ENCODE measurements around the gene VSIG10.
A peak's percentile ranks its signal among the peaks of the same experiment; 100 is the strongest.

The VSIG10 gene

DNA sequence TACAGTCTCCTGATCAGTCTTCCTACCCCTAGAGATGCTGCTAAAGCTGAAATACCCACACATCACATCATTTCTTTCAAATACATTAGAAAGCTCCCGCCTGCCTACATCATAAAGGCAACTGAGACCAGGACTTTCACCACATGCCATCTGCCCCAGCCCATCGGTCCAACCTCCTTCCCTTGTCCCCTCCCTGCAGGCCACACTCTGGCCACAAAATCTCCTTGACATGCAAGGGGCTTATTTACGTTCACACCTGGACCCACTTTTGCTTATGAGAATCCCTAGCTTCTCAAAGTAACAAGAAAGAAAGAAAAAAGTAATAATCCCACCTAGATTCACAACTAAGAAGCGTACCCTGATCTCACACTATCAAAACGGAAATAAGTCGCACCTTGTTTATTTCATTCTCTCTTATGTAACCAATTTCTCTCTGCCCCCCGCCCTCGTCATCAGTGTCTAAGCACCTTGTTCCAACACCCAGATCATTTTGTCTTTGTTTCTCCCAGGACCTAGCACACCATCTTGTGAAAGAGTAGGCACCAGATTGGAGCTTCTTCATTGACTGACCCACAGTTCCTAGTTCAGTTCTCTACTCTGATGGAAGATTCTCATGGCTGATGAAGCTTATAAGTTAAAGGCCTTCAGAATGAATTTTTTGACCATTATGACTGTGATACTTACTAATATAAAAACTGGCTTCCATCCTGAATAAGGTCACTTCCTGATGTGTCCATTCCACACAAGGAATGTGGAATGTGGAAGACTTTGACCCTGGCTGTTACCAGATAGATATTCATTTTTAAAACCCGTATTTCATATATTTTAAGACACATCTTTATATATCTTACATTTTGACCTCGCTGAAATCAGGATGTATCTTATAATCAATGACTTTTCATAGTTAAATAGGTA lies 50.5 kb downstream of the VSIG10 start:
- peak overlapping the region; percentile 21 to 49 (median 35) for H3K9ac ChIP-seq (ENCODE audit: low read length in 5 of 5)
- peaks cover 10 to 37% (median 34%) of the 10 kb centered on the region in 5 donors for H3K4me1 ChIP-seq (ENCODE audit: control insufficient read depth in 5 of 5, insufficient read depth in 5 of 5, low read length in 5 of 5)
- peaks cover 2 to 25% (median 15%) of the 10 kb centered on the region in 5 donors for H3K36me3 ChIP-seq (ENCODE audit: control insufficient read depth in 5 of 5, insufficient read depth in 5 of 5, low read length in 5 of 5)
- peak overlapping the region in 2 of 5 donors; percentile 6 to 23 for H3K4me3 ChIP-seq (ENCODE audit: low read depth in 1 of 5, low read length in 5 of 5)
- H3K9me3 ChIP-seq (ENCODE audit: control insufficient read depth in 5 of 5, low read length in 5 of 5) = no peaks in the 10 kb centered on the region
- H3K27ac ChIP-seq (ENCODE audit: low read depth, low read length) = peak overlapping the region; percentile 94
- no peaks in the 10 kb centered on the region for H3K27me3 ChIP-seq (ENCODE audit: control insufficient read depth in 5 of 5, insufficient read depth in 4 of 5, low read length in 5 of 5)

DNA sequence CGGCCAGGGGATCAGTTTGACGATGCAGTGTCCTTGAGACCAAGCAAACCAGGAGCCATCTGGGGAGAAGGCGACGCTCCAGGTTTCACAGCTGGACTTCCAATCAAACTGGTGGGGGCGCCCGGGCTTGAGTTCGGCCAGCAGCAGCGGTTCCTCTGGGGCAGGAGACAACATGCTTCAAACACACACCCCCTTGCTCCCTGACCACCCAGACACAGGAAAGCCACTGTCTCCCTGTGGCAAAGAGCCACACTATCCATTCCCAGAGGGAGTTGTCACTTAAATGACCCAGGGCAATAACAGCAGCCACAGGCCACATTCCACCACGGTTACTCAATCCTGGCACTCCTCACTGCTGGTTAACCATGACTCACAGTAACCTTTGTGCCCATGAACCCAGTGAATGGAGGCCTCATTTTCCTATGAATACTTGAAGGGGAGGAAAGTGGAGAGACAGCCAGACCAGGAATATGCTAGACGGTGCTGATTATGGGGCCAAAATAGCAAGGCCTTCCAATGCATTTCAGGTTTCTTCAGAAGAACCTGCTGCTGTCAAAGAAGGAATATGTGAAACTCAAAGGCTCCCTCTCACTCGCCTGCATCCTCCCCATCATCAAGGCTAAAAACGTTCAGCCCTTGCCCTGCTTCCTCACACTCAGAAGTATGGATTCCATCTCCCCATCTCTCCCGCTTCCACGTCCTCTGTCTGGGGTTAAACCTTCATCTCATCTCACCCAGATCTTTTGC lies 51.3 kb downstream of the VSIG10 start:
- H3K36me3 ChIP-seq (ENCODE audit: control insufficient read depth in 5 of 5, insufficient read depth in 5 of 5, low read length in 5 of 5) = peaks cover 2 to 31% (median 18%) of the 10 kb centered on the region in 5 donors
- H3K9me3 ChIP-seq (ENCODE audit: control insufficient read depth in 5 of 5, low read length in 5 of 5) = no peaks in the 10 kb centered on the region
- peak overlapping the region; percentile 94 for H3K27ac ChIP-seq (ENCODE audit: low read depth, low read length)
- peak overlapping the region in 2 of 5 donors; percentile 6 to 23 for H3K4me3 ChIP-seq (ENCODE audit: low read depth in 1 of 5, low read length in 5 of 5)
- no peaks in the 10 kb centered on the region for H3K27me3 ChIP-seq (ENCODE audit: control insufficient read depth in 5 of 5, insufficient read depth in 4 of 5, low read length in 5 of 5)
- H3K9ac ChIP-seq (ENCODE audit: low read length in 5 of 5) = peak overlapping the region; percentile 22 to 49 (median 39)
- peaks cover 10 to 37% (median 34%) of the 10 kb centered on the region in 5 donors for H3K4me1 ChIP-seq (ENCODE audit: control insufficient read depth in 5 of 5, insufficient read depth in 5 of 5, low read length in 5 of 5)

DNA sequence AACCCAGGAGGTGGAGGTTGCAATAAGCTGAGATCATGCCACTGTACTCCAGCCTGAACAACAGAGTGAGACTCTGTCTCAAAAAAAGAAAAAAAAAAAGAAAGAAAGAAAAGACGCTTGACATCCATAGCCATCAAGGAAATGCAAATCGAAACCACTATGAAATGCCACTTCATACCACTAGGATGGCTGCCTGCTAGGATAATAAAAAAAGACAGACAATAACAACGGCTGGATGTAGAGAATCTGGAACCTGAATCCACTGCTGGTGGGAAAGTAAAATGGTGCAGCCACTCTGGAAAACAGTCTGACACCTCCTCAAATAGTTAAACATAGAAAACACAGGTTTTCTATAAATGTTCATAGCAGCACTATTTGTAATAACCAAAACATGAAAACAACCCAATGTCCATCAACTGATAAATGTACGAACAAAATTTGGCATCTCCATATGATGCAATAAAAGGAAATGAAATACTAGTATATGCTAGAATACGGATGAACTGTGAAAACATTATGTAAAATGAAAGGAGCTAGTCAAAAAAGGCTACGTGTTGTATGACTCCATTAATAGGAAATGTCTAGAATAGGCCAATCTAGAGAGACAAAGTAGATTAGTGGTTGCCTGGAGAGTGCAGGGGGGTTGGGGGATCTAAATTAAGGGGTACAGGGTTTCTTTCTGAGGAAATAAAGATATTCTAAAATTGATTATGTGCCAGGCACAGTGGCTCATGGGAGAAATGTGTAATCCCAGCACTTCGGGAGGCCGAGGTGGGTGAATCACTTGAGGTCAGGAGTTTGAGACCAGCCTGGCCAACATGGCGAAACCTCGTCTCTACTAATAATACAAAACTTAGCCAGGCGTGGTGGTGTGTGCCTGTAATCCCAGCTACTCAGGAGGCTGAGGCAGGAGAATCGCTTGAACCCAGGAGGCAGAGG lies 52.6 kb downstream of the VSIG10 start:
- H3K9me3 ChIP-seq (ENCODE audit: control insufficient read depth in 5 of 5, low read length in 5 of 5) = no peaks in the 10 kb centered on the region
- H3K4me3 ChIP-seq (ENCODE audit: low read depth in 1 of 5, low read length in 5 of 5) = no peak overlapping the region
- peaks cover 10 to 33% (median 31%) of the 10 kb centered on the region in 5 donors for H3K4me1 ChIP-seq (ENCODE audit: control insufficient read depth in 5 of 5, insufficient read depth in 5 of 5, low read length in 5 of 5)
- H3K9ac ChIP-seq (ENCODE audit: low read length in 5 of 5) = peak overlapping the region in 1 of 5 donors; percentile 48
- no peaks in the 10 kb centered on the region for H3K27me3 ChIP-seq (ENCODE audit: control insufficient read depth in 5 of 5, insufficient read depth in 4 of 5, low read length in 5 of 5)
- H3K27ac ChIP-seq (ENCODE audit: low read depth, low read length) = peak overlapping the region; percentile 94
- H3K36me3 ChIP-seq (ENCODE audit: control insufficient read depth in 5 of 5, insufficient read depth in 5 of 5, low read length in 5 of 5) = peaks cover 2 to 31% (median 18%) of the 10 kb centered on the region in 5 donors

DNA sequence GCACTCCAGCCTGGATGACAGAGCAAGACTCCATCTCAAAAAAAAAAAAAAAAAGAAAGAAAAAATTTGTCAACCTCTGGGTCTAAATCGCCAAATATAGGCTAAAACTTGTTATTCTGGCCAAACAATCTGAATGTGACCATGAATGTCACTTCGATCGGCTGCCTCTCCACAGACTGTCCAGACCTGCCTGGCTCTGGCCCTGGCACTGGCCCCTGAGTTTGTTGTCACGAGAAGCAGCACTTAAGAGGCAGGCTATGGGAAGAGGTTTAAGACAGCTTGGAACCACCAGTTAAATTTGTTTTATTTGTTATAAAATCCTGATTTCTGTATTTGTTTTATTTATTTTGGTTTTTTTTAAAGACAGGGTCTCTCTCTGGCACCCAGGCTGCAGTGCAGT lies 57.4 kb downstream of the VSIG10 start:
- peaks cover 0 to 4% (median 0%) of the 10 kb centered on the region in 5 donors for H3K4me1 ChIP-seq (ENCODE audit: control insufficient read depth in 5 of 5, insufficient read depth in 5 of 5, low read length in 5 of 5)
- no peak overlapping the region for H3K9ac ChIP-seq (ENCODE audit: low read length in 5 of 5)
- H3K27ac ChIP-seq (ENCODE audit: low read depth, low read length) = no peak overlapping the region
- H3K4me3 ChIP-seq (ENCODE audit: low read depth in 1 of 5, low read length in 5 of 5) = no peak overlapping the region
- H3K9me3 ChIP-seq (ENCODE audit: control insufficient read depth in 5 of 5, low read length in 5 of 5) = no peaks in the 10 kb centered on the region
- H3K36me3 ChIP-seq (ENCODE audit: control insufficient read depth in 5 of 5, insufficient read depth in 5 of 5, low read length in 5 of 5) = peaks cover 14 to 53% (median 47%) of the 10 kb centered on the region in 5 donors
- no peaks in the 10 kb centered on the region for H3K27me3 ChIP-seq (ENCODE audit: control insufficient read depth in 5 of 5, insufficient read depth in 4 of 5, low read length in 5 of 5)

DNA sequence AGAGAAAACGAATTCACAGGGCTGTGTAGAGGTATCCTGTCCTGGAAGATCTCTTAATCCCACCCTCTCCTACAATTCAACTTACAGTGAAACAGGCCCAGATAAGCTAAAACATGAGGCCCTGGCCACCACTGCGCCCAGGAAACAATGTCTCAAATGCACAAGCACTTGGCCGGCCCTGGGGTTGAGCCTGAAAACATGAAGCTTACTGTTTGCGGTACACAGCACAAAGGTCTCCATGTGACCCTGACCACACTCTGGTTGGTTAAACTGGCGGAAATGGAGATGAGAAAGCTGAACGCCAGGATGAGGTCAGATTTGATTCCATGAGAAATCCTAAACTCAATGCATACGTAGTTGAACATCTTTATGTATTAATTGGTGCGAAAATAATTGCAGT lies 59.2 kb downstream of the VSIG10 start:
- Histone ChIP-seq H3K27ac (ENCODE audit: low read depth, low read length) (no peak overlapping the region), H3K9me3 (ENCODE audit: control insufficient read depth in 5 of 5, low read length in 5 of 5) (no peaks in the 10 kb centered on the region), H3K4me1 (ENCODE audit: control insufficient read depth in 5 of 5, insufficient read depth in 5 of 5, low read length in 5 of 5) (peaks cover 0 to 4% (median 0%) of the 10 kb centered on the region in 5 donors), H3K27me3 (ENCODE audit: control insufficient read depth in 5 of 5, insufficient read depth in 4 of 5, low read length in 5 of 5) (no peaks in the 10 kb centered on the region), H3K36me3 (ENCODE audit: control insufficient read depth in 5 of 5, insufficient read depth in 5 of 5, low read length in 5 of 5) (peaks cover 12 to 59% (median 48%) of the 10 kb centered on the region in 5 donors), H3K4me3 (ENCODE audit: low read depth in 1 of 5, low read length in 5 of 5) (no peak overlapping the region), H3K9ac (ENCODE audit: low read length in 5 of 5) (no peak overlapping the region)

DNA sequence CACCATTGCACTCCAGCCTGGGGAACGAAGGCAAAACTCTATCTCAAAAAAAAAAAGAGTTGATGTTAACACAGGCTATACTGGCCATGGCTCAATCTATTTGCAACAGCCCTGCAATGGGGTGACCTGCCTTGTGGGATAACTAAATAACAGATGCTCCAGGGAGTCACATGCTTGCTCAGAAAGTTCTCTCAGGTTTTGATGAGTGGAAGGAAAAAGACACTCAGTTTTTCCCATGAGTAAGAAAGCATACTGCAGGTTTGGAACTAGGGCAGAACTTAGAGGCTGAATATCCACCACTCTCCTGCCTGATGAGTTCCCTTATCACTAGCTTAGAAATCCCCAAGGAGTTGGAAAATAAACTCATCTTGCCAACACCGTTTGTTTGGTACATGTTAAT lies 59.7 kb downstream of the VSIG10 start:
- H3K27me3 ChIP-seq (ENCODE audit: control insufficient read depth in 5 of 5, insufficient read depth in 4 of 5, low read length in 5 of 5) = no peaks in the 10 kb centered on the region
- H3K27ac ChIP-seq (ENCODE audit: low read depth, low read length) = no peak overlapping the region
- H3K4me1 ChIP-seq (ENCODE audit: control insufficient read depth in 5 of 5, insufficient read depth in 5 of 5, low read length in 5 of 5) = peaks cover 0 to 4% (median 0%) of the 10 kb centered on the region in 5 donors
- H3K36me3 ChIP-seq (ENCODE audit: control insufficient read depth in 5 of 5, insufficient read depth in 5 of 5, low read length in 5 of 5) = peaks cover 16 to 63% (median 52%) of the 10 kb centered on the region in 5 donors
- no peak overlapping the region for H3K4me3 ChIP-seq (ENCODE audit: low read depth in 1 of 5, low read length in 5 of 5)
- no peaks in the 10 kb centered on the region for H3K9me3 ChIP-seq (ENCODE audit: control insufficient read depth in 5 of 5, low read length in 5 of 5)
- no peak overlapping the region for H3K9ac ChIP-seq (ENCODE audit: low read length in 5 of 5)

DNA sequence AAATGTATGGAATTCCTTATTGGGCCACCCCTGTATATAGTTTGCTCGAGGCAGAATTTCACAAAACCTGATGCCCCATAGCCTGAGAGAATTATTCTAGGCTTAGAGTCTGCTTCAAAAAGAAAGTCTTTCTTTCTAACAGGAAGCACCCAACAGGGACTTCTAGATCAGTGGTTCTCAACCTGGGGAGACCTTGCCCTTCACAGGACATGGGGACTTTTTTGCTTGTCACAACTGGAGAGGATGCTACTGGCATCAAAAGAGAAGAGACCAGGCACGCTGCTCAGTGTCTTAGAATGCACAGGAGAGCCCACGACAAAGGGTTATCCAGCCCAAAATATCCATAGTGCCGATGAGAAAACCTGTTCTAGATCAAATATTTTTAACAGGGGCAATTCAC lies 61.7 kb downstream of the VSIG10 start:
- H3K4me1 ChIP-seq (ENCODE audit: control insufficient read depth in 5 of 5, insufficient read depth in 5 of 5, low read length in 5 of 5) = peaks cover 0 to 9% (median 0%) of the 10 kb centered on the region in 5 donors
- H3K27ac ChIP-seq (ENCODE audit: low read depth, low read length) = no peak overlapping the region
- H3K9me3 ChIP-seq (ENCODE audit: control insufficient read depth in 5 of 5, low read length in 5 of 5) = no peaks in the 10 kb centered on the region
- no peak overlapping the region for H3K4me3 ChIP-seq (ENCODE audit: low read depth in 1 of 5, low read length in 5 of 5)
- H3K36me3 ChIP-seq (ENCODE audit: control insufficient read depth in 5 of 5, insufficient read depth in 5 of 5, low read length in 5 of 5) = peaks cover 16 to 72% (median 67%) of the 10 kb centered on the region in 5 donors
- no peaks in the 10 kb centered on the region for H3K27me3 ChIP-seq (ENCODE audit: control insufficient read depth in 5 of 5, insufficient read depth in 4 of 5, low read length in 5 of 5)
- H3K9ac ChIP-seq (ENCODE audit: low read length in 5 of 5) = no peak overlapping the region

DNA sequence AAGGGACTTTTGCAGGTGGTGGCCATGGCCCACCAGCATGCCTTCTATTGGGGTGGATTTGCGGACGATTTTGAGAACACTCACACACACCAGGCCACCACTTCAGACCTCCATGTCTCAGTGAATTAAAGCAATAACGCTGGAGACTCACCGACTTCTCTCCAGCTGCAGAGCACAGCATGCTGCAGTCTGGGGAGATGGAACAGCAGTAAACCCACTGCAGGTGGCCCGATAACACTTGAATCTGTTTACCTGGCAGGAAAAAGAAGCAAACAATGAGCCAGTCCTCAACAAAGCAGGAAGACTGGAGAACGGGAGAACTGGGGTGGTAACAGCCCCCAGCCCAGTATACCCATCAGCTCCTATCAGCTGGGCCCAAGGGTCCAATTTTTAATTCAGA lies 65.7 kb downstream of the VSIG10 start:
- no peaks in the 10 kb centered on the region for H3K27me3 ChIP-seq (ENCODE audit: control insufficient read depth in 5 of 5, insufficient read depth in 4 of 5, low read length in 5 of 5)
- H3K9me3 ChIP-seq (ENCODE audit: control insufficient read depth in 5 of 5, low read length in 5 of 5) = no peaks in the 10 kb centered on the region
- no peak overlapping the region for H3K9ac ChIP-seq (ENCODE audit: low read length in 5 of 5)
- H3K4me1 ChIP-seq (ENCODE audit: control insufficient read depth in 5 of 5, insufficient read depth in 5 of 5, low read length in 5 of 5) = peaks cover 3 to 21% (median 9%) of the 10 kb centered on the region in 5 donors
- no peak overlapping the region for H3K27ac ChIP-seq (ENCODE audit: low read depth, low read length)
- H3K36me3 ChIP-seq (ENCODE audit: control insufficient read depth in 5 of 5, insufficient read depth in 5 of 5, low read length in 5 of 5) = peaks cover 23 to 97% (median 89%) of the 10 kb centered on the region in 5 donors
- no peak overlapping the region for H3K4me3 ChIP-seq (ENCODE audit: low read depth in 1 of 5, low read length in 5 of 5)

DNA sequence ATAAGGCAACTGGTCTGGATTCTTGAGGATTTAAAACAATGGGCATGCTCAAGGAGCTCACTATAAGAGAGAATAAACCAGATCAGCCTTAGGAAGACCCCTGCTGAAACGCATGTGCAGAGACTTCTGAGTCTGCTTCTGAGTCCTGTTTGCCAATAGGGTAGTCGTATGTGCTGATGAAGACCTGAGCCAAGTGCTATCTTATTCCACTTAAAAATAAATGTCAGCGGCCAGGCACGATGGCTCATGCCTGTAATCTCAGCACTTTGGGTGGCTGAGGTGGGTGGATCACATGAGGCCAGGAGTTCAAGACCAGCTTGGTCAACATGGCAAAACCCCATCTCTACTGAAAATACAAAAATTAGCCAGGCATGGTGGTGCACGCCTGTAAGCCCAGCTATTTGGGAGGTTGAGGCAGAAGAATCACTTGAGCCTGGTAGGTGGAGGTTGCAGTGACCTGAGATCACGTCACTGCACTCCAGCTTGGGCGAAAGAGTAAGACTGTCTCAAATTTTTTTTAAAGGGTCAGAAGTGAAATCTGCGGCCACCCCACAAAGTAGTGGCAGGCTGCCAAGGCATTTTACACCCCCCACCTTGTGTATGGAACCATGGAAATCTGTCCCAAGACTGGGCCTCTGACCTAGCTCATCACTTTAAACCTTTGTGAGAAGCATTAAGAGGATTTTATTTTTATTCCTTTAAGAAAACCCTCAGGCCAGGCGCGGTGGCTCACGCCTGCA lies 67.0 kb downstream of the VSIG10 start:
- H3K4me3 ChIP-seq (ENCODE audit: low read depth in 1 of 5, low read length in 5 of 5) = no peak overlapping the region
- peaks cover 24 to 96% (median 84%) of the 10 kb centered on the region in 5 donors for H3K36me3 ChIP-seq (ENCODE audit: control insufficient read depth in 5 of 5, insufficient read depth in 5 of 5, low read length in 5 of 5)
- peaks cover 3 to 20% (median 9%) of the 10 kb centered on the region in 5 donors for H3K4me1 ChIP-seq (ENCODE audit: control insufficient read depth in 5 of 5, insufficient read depth in 5 of 5, low read length in 5 of 5)
- H3K9me3 ChIP-seq (ENCODE audit: control insufficient read depth in 5 of 5, low read length in 5 of 5) = no peaks in the 10 kb centered on the region
- no peak overlapping the region for H3K9ac ChIP-seq (ENCODE audit: low read length in 5 of 5)
- H3K27me3 ChIP-seq (ENCODE audit: control insufficient read depth in 5 of 5, insufficient read depth in 4 of 5, low read length in 5 of 5) = no peaks in the 10 kb centered on the region
- no peak overlapping the region for H3K27ac ChIP-seq (ENCODE audit: low read depth, low read length)
